HG03521 (cell line): ENCODE data around the gene OR8S1.
"Not testable (repeated sequence)": the region's sequence is repeated elsewhere in the genome, so short reads cannot be mapped to it uniquely, and the experiment has no call there.

ENCODE experiments used
- ATAC-seq: cut with Tn5 transposase; IDR thresholded peaks from one replicate; pipeline ENCODE4 v1.9.1; 2021; ENCODE audit warnings: mild to moderate bottlenecking, moderate library complexity; ENCODE audit not compliant: unreplicated experiment

Gene OR8S1, protein sequence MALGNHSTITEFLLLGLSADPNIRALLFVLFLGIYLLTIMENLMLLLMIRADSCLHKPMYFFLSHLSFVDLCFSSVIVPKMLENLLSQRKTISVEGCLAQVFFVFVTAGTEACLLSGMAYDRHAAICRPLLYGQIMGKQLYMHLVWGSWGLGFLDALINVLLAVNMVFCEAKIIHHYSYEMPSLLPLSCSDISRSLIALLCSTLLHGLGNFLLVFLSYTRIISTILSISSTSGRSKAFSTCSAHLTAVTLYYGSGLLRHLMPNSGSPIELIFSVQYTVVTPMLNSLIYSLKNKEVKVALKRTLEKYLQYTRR

DNA sequence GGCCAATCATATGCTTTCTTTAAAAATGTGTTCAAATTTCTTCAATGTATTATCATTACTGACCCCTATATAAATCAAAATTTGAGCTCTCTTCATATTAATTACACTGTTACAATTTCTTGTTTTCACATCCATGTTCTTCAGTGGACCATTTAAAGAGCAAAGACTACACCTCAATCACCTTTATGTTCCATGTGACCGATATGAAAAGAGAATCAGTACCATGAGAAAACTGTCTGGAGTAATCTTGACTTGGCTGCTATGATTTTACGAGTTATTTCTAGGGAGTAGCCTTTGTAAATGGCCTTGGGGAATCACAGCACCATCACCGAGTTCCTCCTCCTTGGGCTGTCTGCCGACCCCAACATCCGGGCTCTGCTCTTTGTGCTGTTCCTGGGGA, at the start of gene OR8S1:
TSS of gene OR8S1 (plus strand) at position 301 of the 400 bp plus-strand sequence. CDS start at position 301, 0 bp downstream.
- no peak for ATAC-seq

DNA sequence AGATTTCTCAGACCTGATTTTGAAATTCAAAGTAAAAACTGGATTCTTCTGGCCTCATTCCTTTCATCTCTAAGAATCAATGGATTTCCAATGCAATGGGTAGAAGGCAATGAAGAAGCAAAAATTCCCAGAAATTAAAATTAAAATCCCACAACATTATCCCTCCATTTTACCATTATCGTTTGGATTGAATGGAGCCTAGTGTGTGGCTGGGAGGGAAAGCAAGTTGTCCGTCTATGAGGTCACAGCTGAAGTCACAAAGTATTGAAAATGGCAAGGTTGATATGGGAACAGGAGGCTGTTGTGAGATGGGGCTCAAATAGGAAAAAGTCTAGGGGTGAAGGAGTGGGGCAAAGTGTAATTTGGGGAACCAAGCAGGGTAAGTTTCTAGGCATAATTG, 43.2 kb upstream of the OR8S1 start, which contains the start of gene C12orf54:
TSS of gene C12orf54 (plus strand) at position 301 of the 400 bp plus-strand sequence. CDS start 799 bp downstream, outside the sequence.
- ATAC-seq: no peak

DNA sequence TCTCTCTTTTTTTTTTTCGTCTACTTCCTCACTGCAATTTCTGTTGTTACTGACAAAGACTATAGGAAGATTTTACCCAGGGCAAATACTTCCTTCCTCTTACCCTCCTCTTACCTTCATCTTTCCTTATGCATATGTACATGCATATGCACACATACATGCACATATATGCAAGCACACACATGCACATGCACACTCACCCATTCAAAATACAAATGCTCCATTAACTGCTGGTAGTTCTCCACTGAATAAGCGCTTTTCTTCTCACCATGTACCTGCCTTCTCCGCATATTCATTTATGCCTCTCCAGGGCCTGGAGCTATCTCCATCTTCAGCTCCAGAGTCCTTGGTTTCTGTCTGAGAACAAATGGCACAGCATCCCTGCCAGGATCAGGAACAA, 42.5 kb upstream of the OR8S1 start:
- no peak for ATAC-seq

DNA sequence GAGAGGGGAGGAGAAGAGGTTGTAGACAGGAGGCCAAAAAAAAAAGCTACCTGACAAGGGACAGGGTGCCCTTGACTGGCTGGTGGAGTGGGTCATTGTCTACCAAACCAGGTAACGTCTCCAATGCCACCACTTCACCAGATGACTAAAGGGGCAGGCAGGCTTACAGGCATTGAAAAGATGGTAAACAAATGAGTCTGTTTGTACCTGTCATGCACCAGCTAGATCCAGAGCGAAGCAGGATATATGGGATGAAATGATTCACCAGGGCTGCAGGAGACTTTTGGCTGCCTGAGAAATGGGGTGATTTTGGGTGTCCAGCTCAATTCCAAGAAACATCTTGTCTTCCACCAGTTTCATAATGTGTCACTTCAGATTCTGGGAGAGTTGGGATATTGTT, 39.2 kb upstream of the OR8S1 start:
- ATAC-seq: no peak

DNA sequence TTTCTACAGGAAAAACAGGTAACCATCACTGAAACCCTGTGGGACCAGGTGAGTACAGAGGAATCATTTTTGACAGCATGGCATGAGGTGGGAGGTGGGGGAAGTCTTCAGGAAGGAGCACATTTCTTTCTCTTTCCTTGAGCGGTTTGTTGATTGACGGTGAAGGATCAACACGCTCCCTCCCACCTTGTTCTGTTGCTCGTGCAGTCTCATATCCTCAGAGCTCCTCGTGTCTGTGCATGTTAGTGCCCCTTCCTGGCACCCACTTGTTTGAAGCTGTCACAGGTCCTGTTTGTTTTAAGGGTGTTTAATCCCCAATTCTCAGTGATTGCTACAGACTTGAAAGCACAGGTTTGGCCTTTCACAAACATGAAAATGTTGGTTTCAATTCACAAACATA, 38.8 kb upstream of the OR8S1 start:
- no peak for ATAC-seq

DNA sequence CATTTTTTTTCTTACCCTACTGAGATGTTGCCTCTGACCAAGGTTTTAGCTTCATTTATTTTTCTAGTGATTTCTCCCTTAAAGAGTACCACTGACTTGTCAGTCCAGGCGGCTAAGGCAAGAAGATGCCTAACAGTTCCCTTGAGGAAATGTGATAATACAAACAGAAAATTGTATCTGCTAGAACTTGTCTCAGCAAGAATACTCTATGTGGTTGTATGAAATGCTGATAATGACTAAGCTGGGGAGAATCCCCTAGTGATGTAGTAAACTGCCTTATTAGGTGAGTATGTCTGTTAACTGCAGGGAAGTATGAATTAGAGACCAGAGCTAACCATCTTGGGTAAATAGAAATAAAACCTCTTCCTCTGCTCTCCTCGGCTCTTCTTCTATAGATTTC, 36.4 kb upstream of the OR8S1 start:
- peak; percentile 88 for ATAC-seq

DNA sequence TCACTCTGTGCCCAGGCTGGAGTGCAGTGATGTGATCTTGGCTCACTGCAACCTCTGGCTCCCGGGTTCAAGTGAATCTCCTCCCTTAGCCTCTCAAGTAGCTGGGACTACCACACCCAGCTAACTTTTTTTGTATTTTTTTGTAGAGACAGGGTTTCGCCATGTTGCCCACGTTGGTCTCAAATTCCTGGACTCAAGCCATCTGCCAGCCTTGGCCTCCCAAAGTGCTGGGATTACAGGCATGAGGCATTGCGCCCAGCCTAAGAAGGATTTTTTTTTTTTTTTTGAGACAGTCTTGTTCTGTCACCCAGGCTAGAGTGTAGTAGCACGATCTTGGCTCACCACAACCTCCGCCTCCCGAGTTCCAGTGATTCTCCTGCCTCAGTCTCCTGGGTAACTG, 36.0 kb upstream of the OR8S1 start:
- not testable (repeated sequence) for ATAC-seq

DNA sequence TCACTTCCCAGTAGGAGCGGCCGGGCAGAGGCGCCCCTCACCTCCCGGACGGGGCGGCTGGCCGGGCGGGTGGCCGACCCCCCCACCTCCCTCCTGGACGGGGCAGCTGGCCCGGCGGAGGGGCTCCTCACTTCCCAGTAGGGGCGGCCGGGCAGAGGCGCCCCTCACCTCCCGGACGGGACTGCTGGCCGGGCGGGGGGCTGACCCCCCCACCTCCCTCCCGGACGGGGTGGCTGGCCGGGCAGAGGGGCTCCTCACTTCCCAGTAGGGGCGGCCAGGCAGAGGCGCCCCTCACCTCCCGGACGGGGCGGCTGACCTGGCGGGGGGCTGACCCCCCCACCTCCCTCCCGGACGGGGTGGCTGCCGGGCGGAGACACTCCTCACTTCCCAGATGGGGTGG, 25.2 kb upstream of the OR8S1 start:
- not testable (repeated sequence) for ATAC-seq

DNA sequence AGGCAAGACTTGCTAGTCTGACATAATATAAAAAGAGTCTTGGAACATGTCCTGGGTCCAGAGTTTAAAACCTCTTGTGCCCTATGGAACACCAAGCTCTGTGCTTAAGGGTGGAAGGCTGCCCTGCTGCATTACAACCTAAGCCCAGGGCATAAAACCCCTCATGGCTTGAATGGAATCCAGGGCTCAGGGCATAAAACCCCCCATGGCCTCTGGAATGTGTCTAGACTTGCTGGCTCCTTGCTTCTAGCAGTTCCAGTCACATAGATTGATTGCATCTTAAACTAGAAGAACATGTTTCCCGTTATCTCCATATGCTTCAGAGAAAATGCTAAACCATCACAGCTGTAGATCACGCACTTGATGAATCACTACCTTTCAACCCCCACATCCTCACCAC, 18.6 kb upstream of the OR8S1 start:
- not testable (repeated sequence) for ATAC-seq

DNA sequence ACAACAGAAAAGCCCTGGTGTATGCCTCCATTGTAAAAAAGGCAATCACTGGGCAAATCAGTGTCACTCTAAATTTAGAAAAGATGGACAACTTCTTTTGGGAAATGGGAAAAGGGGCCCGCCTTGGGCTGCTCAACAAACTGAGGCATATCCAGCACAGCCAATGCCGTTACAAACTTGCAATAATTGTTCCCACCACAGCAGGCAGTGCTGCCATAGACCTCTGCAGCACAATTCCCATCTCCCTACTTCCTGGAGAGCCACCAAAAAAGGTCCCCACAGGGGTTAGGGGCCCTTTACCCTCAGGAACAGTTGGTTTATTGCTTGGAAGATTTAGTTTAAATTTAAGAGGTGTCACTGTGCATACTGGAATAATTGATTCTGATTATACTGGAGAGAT, 16.4 kb upstream of the OR8S1 start:
- ATAC-seq: no peak

DNA sequence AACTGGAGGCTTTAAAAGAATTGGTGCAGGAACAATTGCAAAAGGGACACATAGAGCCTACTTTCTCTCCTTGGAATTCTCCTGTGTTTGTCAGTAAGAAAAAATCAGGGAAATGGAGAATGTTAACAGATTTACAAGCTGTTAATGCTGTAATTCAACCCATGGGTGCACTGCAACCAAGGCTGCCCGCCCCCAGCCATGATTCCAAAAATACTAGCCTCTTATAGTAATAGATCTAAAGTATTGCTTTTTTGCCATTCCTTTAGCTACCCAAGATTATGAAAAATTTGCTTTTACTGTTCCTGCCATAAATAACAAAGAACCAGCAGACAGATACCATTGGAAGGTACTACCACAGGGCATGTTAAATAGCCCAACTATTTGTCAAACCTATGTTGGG, 15.3 kb upstream of the OR8S1 start:
- no peak for ATAC-seq

DNA sequence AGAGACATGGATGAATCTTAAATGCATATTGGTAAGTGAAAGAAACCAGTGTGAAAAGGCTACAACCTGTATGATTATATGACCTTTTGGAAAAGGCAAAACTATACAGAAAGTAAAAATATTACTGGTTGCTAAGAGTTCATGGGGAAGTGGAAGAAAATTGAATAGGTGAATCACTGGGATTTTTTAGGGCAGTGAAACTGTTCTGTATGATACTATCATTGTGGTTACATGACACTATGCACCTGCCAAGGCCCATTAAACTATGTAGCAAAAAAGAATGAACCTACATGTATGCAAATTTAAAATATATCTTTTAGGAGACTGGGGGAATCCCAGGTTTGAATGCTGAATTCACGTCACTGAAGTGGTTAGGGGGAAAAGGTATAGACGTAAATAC, 12.6 kb upstream of the OR8S1 start:
- no peak for ATAC-seq

DNA sequence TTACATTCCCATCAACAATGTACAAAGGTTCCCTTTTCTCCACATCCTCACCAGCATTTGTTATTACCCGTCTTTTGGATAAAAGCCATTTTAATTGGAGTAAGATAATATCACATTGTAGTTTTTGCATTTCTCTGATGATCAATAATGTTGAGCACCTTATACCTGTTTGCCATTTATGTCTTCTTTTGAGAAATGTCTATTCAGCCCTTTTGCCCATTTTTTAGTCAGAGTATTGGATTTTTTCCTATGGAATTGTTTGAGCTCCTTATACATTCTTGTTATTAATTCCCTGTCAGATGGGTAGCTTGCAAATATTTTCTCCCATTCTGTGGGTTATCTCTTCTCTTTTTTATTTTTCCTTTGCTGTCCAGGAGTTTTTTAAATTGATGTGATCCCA, 10.7 kb upstream of the OR8S1 start:
- ATAC-seq: no peak

DNA sequence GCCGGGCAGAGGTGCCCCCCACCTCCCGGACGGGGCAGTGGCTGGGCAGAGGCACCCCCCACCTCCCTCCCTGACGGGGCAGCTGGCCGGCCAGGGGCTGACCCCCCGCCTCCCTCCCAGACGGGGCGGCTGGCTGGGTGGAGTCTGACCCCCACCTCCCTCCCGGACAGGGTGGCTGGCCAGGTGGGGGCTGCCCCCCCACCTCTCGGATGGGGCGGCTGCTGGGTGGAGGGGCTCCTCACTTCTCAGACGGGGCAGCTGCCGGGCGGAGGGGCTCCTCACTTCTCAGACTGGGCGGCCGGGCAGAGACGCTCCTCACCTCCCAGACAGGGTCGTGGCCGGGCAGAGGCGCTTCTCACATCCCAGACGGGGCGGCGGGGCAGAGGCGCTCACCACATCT, 5.1 kb upstream of the OR8S1 start:
- ATAC-seq: not testable (repeated sequence)

DNA sequence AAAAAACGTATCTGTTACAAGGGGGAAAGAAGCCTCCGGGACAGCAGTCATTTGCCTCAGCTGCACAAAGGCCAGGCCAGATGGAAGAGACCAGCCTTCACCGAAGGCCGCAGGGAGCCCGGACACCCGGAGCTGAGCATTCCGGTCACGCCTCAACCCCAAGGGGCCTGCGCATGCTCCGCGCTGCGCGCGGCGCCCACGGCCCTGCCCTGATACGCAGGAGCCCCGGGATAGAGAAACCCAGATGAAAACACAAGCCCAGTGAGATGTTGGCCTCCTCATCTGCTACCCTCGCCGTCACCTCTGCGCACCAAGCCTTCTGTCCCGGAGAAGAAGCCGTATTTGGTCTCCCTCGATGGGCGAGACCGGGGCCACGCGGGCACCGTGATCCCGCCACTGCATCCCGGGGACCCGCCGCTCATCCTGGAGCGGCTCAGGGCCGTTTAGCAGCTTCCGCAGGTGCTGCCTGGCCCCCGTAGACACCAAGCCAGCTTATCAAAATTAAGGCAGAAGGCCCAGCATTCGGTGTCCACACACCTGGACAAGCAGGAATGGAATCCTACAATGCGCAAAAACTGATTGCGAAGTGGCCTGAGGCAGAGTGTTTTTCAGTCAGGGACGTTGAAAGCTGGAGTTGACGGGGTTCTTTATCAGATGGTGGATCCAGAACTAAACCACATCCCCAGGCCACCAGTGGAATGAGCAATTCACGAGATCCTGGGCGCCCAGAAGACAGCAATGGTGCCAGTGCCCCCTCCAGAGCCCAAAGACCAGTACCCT, 2.6 kb downstream of the OR8S1 start:
- no peak for ATAC-seq

DNA sequence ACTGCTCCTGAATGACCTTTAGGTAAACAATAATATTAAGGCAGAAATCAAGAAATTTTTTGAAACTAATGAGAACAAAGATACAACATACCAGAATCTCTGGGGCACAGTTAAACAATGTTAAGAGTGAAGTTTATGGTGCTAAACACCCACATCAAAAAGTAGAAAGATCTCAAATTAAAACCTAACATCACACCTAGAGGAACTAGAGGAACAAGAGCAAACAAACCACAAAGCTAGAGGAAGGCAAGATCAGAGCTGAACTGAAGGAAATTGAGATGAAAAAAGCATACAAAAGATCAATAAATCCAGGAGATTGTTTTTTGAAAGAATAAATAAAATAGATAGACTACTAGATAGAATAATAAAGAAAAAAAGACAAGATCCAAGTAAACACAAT, 7.2 kb downstream of the OR8S1 start:
- ATAC-seq: no peak

DNA sequence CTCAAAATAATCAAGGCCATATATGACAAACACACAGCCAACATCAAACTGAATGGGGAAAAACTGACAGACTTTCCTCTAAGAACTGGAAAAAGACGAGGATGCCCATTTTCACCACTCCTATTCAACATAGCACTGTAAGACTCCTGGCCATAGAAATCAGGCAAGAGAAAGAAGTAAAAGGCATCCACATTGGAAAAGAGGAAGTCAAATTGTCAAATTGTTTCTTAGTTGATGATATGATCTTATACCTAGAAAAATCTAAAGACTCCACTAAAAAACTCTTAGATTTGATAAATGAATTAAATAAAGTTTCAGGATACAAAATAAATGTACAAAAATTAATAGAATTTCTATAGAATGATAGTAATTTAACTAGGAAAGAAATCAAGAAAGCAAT, 11.2 kb downstream of the OR8S1 start:
- ATAC-seq: no peak

DNA sequence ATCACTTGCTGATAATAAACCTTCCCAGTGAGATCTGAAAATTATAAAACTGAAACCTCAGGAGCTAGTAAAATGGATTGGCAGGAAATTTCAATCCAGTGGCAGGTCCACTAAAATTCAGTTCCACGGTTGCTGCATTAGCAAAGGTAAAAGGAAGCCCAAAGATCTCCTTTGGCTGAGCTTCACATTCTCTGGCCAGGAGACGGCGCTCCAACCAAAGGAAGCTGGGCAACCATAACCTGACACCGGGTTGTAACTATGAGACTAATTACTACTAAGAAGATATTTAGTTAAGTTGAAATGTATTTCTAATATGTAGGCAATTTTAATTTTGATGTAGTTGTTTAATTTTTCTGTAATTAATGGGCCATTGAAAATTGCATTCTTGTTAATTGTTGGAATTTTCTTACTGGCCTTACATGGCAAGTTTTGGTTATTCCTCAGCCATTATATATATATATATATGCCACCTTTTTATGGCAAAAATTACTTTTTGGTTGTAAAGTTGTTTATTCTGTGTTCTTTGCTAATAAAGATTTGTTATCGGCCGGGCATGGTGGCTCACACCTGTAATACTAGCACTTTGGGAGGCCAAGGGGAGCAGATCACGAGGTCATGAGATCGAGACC, 17.0 kb downstream of the OR8S1 start:
- no peak for ATAC-seq

DNA sequence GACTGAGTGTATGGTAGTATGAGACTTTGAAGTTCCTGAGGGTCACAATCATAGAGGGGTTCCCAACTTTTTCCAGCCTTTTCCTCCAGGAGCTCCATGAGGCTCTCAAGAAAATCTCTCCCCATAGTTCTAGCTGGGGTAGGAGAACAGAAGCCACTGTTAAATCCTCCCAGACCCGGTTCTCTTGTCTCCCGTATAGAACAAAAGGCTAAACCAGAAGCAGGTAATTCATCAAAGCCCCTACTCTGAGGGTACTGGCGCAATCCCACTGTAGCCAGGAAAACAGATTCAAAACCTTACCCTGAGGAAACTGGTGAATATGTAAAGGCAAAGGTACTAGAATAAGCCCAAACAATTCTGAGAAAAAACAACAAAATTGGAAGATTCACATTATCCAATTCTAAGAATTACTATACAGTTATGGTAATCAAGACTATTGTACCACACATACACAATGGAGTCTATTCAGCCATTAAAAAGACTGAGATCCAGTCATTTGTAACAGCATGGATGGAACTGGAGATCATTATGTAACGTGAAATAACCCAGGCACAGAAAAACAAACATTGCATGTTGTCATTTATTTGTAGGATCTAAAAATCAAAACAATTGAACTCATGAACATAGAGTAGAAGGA, 20.5 kb downstream of the OR8S1 start:
- ATAC-seq: no peak

DNA sequence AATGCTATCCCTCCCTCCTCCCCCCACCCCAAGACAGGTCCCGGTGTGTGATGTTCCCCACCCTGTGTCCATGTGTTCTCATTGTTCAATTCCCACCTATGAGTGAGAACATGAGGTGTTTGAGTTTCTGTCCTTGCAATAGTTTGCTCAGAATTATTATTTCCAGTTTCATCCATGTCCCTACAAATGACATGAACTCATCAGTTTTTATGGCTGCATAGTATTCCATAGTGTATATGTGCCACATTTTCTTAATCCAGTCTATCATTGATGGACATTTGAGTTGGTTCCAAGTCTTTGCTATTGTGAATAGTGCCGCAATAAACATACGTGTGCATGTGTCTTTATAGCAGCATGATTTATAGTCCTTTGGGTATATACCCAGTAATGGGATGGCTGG, 21.6 kb downstream of the OR8S1 start:
- not testable (repeated sequence) for ATAC-seq

DNA sequence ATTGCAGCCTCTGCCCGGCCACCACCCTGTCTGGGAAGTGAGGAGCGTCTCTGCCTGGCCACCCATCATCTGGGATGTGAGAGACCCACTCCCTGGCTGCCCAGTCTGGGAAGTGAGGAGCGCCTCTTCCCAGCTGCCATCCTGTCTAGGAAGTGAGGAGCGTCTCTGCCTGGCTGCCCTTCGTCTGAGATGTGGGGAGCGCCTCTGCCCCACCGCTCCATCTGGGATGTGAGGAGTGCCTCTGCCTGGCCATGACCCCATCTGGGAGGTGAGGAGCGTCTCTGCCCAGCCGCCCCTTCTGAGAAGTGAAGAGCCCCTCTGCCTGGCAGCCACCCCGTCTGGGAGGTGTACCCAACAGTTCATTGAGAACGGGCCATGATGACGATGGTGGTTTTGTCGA, 26.2 kb downstream of the OR8S1 start:
- not testable (repeated sequence) for ATAC-seq
